Effector memory CD4-positive, alpha-beta T cell (primary cell): ENCODE results near the gene ANKDD1A.

Experiments used
- DNase-seq, 3 donors: peaks; one replicate each; pipeline ENCODE4 v3.0.0-alpha.2; 2020
- H3K27ac ChIP-seq: 2 replicates; pipeline ENCODE4 v1.7.0; 2013; ENCODE audit warnings: mild to moderate bottlenecking, low read length, moderate library complexity; ENCODE audit not compliant: insufficient read depth, poor library complexity, severe bottlenecking
- H3K27me3 ChIP-seq: replicated peaks from 2 replicates; pipeline ENCODE4 v1.7.0; 2013; ENCODE audit warnings: mild to moderate bottlenecking, low read length; ENCODE audit not compliant: insufficient read depth, control insufficient read depth, poor library complexity, severe bottlenecking
- H3K36me3 ChIP-seq: 2 replicates; pipeline ENCODE4 v1.7.0; 2013; ENCODE audit warnings: mild to moderate bottlenecking, low read length, moderate library complexity; ENCODE audit not compliant: control insufficient read depth, insufficient read depth
- H3K4me1 ChIP-seq: 2 replicates; pipeline ENCODE4 v1.7.0; 2013; ENCODE audit warnings: low read length, mild to moderate bottlenecking; ENCODE audit not compliant: control insufficient read depth, insufficient read depth, poor library complexity, severe bottlenecking
- H3K4me3 ChIP-seq: 2 replicates; pipeline ENCODE4 v1.7.0; 2013; ENCODE audit warnings: low read length, low read depth, mild to moderate bottlenecking; ENCODE audit not compliant: insufficient read depth, poor library complexity, severe bottlenecking
- H3K9me3 ChIP-seq: 2 replicates; pipeline ENCODE4 v1.7.0; 2013; ENCODE audit warnings: mild to moderate bottlenecking, low read length, moderate library complexity; ENCODE audit not compliant: control insufficient read depth

The ANKDD1A gene

DNA sequence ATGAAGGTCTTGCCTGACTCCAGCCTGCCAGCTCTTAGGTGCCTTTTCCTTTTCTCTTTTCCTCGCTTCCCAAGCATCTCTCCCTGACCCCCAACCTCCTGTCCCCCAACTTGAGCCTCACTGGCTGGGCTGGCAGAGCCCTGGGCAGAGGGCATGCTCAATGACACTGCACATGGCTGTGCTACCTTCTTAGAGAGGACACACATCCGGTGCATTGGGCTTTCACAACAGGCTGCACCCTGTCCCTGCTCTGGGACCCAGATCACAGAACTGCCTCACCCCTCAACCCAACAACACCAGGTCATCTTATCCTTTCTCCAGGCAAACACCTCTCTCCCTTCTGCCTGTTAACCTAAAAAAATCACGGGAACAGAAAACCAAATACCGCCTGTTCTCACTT is 7.5 kb upstream of the ANKDD1A start:
- no peak for DNase-seq
- H3K27me3 ChIP-seq: no peaks in the 10 kb centered on the region
- no peak overlapping the region for H3K4me3 ChIP-seq
- H3K4me1 ChIP-seq: peaks cover 17% of the 10 kb centered on the region
- no peak overlapping the region for H3K27ac ChIP-seq
- H3K9me3 ChIP-seq: peaks cover 5% of the 10 kb centered on the region
- H3K36me3 ChIP-seq: no peaks in the 10 kb centered on the region

GRCh38 chr15:64905119-64905831 is 6.4 kb upstream of the ANKDD1A start:
- H3K27me3 ChIP-seq: no peaks in the 10 kb centered on the region
- peaks cover 17% of the 10 kb centered on the region for H3K4me1 ChIP-seq
- no peak overlapping the region for H3K27ac ChIP-seq
- peaks cover 5% of the 10 kb centered on the region for H3K9me3 ChIP-seq
- DNase-seq: peak; percentile 57 to 69 (median 57)
- no peaks in the 10 kb centered on the region for H3K36me3 ChIP-seq
- peak overlapping the region; percentile 20 for H3K4me3 ChIP-seq

GRCh38 chr15:64905941-64906340 is 5.8 kb upstream of the ANKDD1A start:
- H3K27me3 ChIP-seq: no peaks in the 10 kb centered on the region
- no peak overlapping the region for H3K4me3 ChIP-seq
- H3K27ac ChIP-seq: no peak overlapping the region
- H3K9me3 ChIP-seq: peaks cover 3% of the 10 kb centered on the region
- peaks cover 17% of the 10 kb centered on the region for H3K4me1 ChIP-seq
- H3K36me3 ChIP-seq: no peaks in the 10 kb centered on the region
- DNase-seq: no peak

DNA sequence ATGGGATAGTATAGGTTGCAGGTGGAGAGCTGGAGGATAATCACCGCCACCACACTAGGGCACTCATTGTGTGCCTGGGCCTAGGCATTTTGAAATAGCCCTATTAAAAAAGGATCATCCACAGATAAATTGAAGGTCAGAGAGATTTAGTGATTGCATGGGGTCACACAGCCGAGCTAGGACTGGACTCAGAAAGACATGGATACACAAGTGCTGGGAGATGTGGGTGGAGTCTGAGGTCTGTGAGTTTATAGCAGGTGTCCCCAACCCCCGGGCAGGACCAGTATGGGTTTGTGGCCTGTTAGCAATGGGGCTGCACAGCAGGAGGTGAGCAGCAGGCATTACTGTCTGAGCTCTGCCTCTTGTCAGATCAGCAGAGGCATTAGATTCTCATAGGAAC is 5.3 kb upstream of the ANKDD1A start:
- Histone ChIP-seq H3K27me3 (no peaks in the 10 kb centered on the region), H3K4me3 (no peak overlapping the region), H3K27ac (no peak overlapping the region), H3K4me1 (peaks cover 17% of the 10 kb centered on the region), H3K9me3 (no peaks in the 10 kb centered on the region), H3K36me3 (no peaks in the 10 kb centered on the region)
- no peak for DNase-seq

GRCh38 chr15:64907991-64908390 is 3.7 kb upstream of the ANKDD1A start:
- no peaks in the 10 kb centered on the region for H3K27me3 ChIP-seq
- no peak for DNase-seq

GRCh38 chr15:64909546-64909945 is 2.2 kb upstream of the ANKDD1A start:
- Histone ChIP-seq H3K27me3 (no peaks in the 10 kb centered on the region), H3K4me1 (peaks cover 4% of the 10 kb centered on the region), H3K27ac (no peak overlapping the region)

More at GRCh38 chr15:64907991-64908390, 3.7 kb upstream of the ANKDD1A start:
- H3K27ac ChIP-seq: no peak overlapping the region
- no peak overlapping the region for H3K4me3 ChIP-seq
- no peaks in the 10 kb centered on the region for H3K9me3 ChIP-seq
- H3K36me3 ChIP-seq: no peaks in the 10 kb centered on the region
- H3K4me1 ChIP-seq: peaks cover 10% of the 10 kb centered on the region

DNA sequence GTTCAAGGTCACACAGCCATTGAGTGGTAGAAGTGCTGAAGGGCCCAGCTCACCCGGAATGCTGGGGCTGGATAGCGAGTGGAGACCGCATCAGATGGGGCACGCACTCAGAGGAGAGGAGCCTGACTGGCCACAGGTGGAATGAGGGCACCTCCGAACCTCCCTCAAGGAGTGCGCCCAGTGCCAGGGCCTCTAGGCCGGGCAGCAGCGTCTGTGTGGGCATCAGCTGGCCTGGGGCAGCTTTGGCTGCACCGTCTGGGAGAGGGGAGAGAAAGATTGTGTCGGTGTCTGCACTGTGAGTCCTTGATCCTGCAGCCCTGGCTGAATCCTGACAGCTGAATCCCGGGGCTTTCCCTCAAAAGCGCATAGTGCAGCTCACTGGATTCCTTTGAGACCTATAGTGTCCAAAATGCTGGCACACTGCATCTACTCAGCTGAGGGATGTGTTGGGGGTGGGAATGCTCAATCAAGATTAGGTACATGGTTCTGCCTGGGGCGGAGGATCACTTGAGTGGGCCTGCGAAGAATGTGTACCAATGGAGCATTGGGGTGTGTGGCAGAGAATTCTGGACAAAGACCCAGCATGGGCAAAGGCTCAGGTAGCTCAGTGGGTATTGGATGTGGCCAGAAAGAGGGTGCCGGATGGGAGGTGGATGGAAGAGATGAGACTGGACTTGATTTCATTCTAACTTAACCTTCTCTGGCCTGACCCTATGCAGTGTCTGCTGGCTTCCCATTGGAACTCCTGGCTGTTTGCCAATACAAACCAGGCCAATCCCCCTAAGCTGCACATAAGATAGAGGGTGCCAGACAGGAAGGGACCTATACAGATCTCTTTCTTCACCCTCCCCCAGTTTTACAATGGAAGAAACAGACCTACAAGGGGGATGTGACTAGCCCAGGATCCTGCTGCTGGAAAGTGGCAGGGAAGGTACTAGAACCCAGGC is 950 bp downstream of the ANKDD1A start:
- H3K4me1 ChIP-seq: no peaks in the 10 kb centered on the region
- no peak for DNase-seq
- no peaks in the 10 kb centered on the region for H3K36me3 ChIP-seq
- H3K27ac ChIP-seq: no peak overlapping the region
- H3K9me3 ChIP-seq: no peaks in the 10 kb centered on the region
- no peaks in the 10 kb centered on the region for H3K27me3 ChIP-seq
- H3K4me3 ChIP-seq: no peak overlapping the region

More at GRCh38 chr15:64909546-64909945, 2.2 kb upstream of the ANKDD1A start:
- H3K9me3 ChIP-seq: no peaks in the 10 kb centered on the region
- no peaks in the 10 kb centered on the region for H3K36me3 ChIP-seq
- no peak overlapping the region for H3K4me3 ChIP-seq
- no peak for DNase-seq

GRCh38 chr15:64915518-64916227 is 4.0 kb downstream of the ANKDD1A start:
- no peak for DNase-seq
- H3K36me3 ChIP-seq: no peaks in the 10 kb centered on the region
- H3K4me1 ChIP-seq: no peaks in the 10 kb centered on the region
- no peak overlapping the region for H3K4me3 ChIP-seq
- H3K27ac ChIP-seq: no peak overlapping the region
- no peaks in the 10 kb centered on the region for H3K9me3 ChIP-seq
- no peaks in the 10 kb centered on the region for H3K27me3 ChIP-seq

- no peaks in the 10 kb centered on the region for H3K27me3 ChIP-seq
- no peaks in the 10 kb centered on the region for H3K36me3 ChIP-seq
- no peak overlapping the region for H3K4me3 ChIP-seq
- no peak for DNase-seq
- H3K9me3 ChIP-seq: no peaks in the 10 kb centered on the region
- H3K4me1 ChIP-seq: no peaks in the 10 kb centered on the region
- H3K27ac ChIP-seq: no peak overlapping the region
Observed at GRCh38 chr15:64916365-64916764, 4.7 kb downstream of the ANKDD1A start.
